Measurements from ENCODE around the gene NCOA5. TPM values are rescaled to one million over a fixed set of nuclear protein-coding genes. Genes with fewer than 3 reads are reported as not detected.
"Not testable (repeated sequence)": the region's sequence is repeated elsewhere in the genome, so short reads cannot be mapped to it uniquely, and the experiment has no call there.

Gene NCOA5
- total and polyA plus RNA-seq, 2 donors from 2014 or later = 15.4 to 28.3 TPM

DNA sequence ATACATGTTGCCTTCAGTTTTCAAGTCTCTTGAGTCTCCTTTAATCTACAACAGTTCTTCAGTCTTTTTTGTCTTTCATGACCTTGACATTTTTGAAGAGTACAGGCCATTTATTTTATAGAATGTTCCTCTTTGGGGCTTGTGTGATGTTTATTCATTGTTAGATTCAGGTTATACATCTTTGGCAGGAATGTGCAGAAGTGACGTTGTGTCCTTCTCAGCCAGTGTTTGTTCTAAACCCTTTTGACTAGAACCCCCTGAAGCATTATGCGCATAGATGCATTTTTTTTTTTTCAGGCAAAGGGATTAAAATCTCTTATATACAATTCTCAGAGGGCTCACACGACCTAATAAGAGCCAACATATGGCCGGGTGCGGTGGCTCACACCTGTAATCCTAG, 11.2 kb upstream of the NCOA5 start:
- Histone ChIP-seq H3K27ac (ENCODE audit: low read depth in 2 of 2, low read length in 2 of 2) (no peak overlapping the region), H3K9ac (ENCODE audit: low read length in 3 of 3) (no peak overlapping the region), H3K36me3 (ENCODE audit: control insufficient read depth in 2 of 3, insufficient read depth in 3 of 3, low read length in 3 of 3) (no peaks in the 10 kb centered on the region), H3K27me3 (ENCODE audit: control insufficient read depth, insufficient read depth, low read length) (peaks cover 2% of the 10 kb centered on the region), H3K4me3 (ENCODE audit: low read length in 3 of 3) (no peak overlapping the region), H3K9me3 (ENCODE audit: control insufficient read depth in 2 of 3, insufficient read depth in 1 of 3, low read length in 3 of 3) (no peaks in the 10 kb centered on the region), H3K4me1 (ENCODE audit: control insufficient read depth in 2 of 3, insufficient read depth in 2 of 3, low read depth in 1 of 3, low read length in 3 of 3) (no peaks in the 10 kb centered on the region)
- intact Hi-C loops (cut with DNase I) = no loop called here
- DNase-seq = no peak
- TF ChIP-seq, protein P1, sequence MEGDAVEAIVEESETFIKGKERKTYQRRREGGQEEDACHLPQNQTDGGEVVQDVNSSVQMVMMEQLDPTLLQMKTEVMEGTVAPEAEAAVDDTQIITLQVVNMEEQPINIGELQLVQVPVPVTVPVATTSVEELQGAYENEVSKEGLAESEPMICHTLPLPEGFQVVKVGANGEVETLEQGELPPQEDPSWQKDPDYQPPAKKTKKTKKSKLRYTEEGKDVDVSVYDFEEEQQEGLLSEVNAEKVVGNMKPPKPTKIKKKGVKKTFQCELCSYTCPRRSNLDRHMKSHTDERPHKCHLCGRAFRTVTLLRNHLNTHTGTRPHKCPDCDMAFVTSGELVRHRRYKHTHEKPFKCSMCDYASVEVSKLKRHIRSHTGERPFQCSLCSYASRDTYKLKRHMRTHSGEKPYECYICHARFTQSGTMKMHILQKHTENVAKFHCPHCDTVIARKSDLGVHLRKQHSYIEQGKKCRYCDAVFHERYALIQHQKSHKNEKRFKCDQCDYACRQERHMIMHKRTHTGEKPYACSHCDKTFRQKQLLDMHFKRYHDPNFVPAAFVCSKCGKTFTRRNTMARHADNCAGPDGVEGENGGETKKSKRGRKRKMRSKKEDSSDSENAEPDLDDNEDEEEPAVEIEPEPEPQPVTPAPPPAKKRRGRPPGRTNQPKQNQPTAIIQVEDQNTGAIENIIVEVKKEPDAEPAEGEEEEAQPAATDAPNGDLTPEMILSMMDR (IDR thresholded peaks at IDR 0.05; ENCODE audit: borderline replicate concordance, extremely low read depth, insufficient read depth) = no peak
- no peak for FAIRE-seq

DNA sequence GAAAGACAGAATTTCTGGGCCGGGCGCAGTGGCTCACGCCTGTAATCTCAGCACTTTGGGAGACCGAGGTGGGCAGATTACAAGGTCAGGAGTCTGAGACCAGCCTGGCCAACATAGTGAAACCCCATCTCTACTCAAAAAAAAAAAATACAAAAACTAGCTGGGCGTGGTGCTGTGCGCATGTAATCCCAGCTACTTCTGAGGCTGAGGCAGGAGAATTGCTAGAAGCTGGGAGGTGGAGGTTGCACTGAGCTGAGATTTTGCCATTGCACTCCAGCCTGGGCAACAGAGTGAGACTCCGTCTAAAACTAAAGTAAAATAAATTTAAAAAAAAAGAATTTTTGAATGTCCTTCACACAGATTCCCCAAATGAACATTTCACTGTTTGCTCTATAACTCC, 10.7 kb upstream of the NCOA5 start:
- H3K9ac ChIP-seq (ENCODE audit: low read length in 3 of 3); DNase-seq; intact Hi-C loops (cut with DNase I); H3K36me3 ChIP-seq (ENCODE audit: control insufficient read depth in 2 of 3, insufficient read depth in 3 of 3, low read length in 3 of 3); FAIRE-seq; H3K27ac ChIP-seq (ENCODE audit: low read depth in 2 of 2, low read length in 2 of 2); H3K4me3 ChIP-seq (ENCODE audit: low read length in 3 of 3); H3K27me3 ChIP-seq (ENCODE audit: control insufficient read depth, insufficient read depth, low read length); H3K4me1 ChIP-seq (ENCODE audit: control insufficient read depth in 2 of 3, insufficient read depth in 2 of 3, low read depth in 1 of 3, low read length in 3 of 3); H3K9me3 ChIP-seq (ENCODE audit: control insufficient read depth in 2 of 3, insufficient read depth in 1 of 3, low read length in 3 of 3): not testable (repeated sequence)

DNA sequence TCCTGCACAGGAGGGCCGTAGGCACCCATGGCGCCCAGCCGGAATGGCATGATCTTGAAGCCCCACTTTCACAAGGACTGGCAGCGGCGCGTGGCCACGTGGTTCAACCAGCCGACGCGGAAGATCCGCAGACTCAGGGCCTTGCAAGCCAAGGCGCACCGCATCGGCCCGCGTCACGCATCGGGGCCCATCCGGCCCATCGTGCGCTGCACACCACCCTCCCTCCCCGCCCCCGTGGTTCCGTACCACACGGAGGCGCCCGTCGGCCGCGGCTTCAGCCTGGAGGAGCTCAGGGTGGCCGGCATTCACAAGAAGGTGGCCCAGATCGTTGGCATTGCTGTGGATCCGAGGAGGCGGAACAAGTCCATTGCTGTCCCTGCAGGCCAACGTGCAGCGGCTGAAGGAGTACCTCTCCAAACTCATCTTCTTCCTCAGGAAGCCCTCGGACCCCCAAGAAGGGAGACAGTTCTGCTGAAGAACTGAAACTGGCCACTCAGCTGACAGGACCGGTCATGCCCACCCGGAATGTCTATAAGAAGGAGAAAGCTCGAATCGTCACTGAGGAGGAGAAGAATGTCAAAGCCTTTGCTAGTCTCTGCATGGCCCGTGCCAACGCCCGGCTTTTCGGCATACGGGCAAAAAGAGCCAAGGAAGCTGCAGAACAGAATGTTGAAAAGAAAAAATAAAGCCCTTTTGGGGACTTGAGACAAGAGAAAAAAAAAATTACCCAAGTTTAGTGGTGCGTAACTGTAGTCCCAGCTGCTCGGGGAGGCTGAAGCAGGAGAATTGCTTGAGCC, 9.9 kb upstream of the NCOA5 start:
- no peaks in the 10 kb centered on the region for H3K9me3 ChIP-seq (ENCODE audit: control insufficient read depth in 2 of 3, insufficient read depth in 1 of 3, low read length in 3 of 3)
- intact Hi-C loops (cut with DNase I) = no loop called here
- no peak for FAIRE-seq
- H3K4me3 ChIP-seq (ENCODE audit: low read length in 3 of 3) = peak overlapping the region in 1 of 3 donors; percentile 32
- DNase-seq = peak in 3 of 5 donors; percentile 18 to 81 (median 38)
- peaks cover 2% of the 10 kb centered on the region for H3K27me3 ChIP-seq (ENCODE audit: control insufficient read depth, insufficient read depth, low read length)
- H3K9ac ChIP-seq (ENCODE audit: low read length in 3 of 3) = no peak overlapping the region
- H3K36me3 ChIP-seq (ENCODE audit: control insufficient read depth in 2 of 3, insufficient read depth in 3 of 3, low read length in 3 of 3) = no peaks in the 10 kb centered on the region
- TF ChIP-seq, protein P1 (IDR thresholded peaks at IDR 0.05; ENCODE audit: borderline replicate concordance, extremely low read depth, insufficient read depth) = no peak
- H3K4me1 ChIP-seq (ENCODE audit: control insufficient read depth in 2 of 3, insufficient read depth in 2 of 3, low read depth in 1 of 3, low read length in 3 of 3) = no peaks in the 10 kb centered on the region
- H3K27ac ChIP-seq (ENCODE audit: low read depth in 2 of 2, low read length in 2 of 2) = no peak overlapping the region

DNA sequence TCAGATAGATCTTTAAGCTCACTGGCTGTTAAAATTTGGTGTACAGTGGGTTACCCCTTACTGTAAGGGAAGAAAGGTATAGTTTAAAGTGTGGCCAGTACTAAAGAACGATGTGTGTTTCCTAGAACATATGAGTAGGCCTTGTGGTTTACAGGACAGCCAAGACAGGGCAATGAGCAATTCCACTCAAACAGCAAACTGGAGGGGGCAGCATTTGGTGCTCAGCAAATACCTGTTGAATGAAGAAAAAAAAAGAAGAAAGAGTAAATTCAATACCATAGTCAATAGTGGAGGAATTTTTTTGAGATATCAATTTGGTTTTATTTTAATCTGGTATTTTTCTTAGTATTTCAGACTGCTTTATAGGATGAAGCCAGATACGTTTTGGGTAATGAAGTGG, 3.8 kb upstream of the NCOA5 start:
- Histone ChIP-seq H3K9me3 (ENCODE audit: control insufficient read depth in 2 of 3, insufficient read depth in 1 of 3, low read length in 3 of 3) (no peaks in the 10 kb centered on the region), H3K27me3 (ENCODE audit: control insufficient read depth, insufficient read depth, low read length) (no peaks in the 10 kb centered on the region), H3K9ac (ENCODE audit: low read length in 3 of 3) (no peak overlapping the region), H3K4me1 (ENCODE audit: control insufficient read depth in 2 of 3, insufficient read depth in 2 of 3, low read depth in 1 of 3, low read length in 3 of 3) (peaks cover 0 to 2% (median 0%) of the 10 kb centered on the region in 3 donors), H3K4me3 (ENCODE audit: low read length in 3 of 3) (no peak overlapping the region), H3K27ac (ENCODE audit: low read depth in 2 of 2, low read length in 2 of 2) (no peak overlapping the region), H3K36me3 (ENCODE audit: control insufficient read depth in 2 of 3, insufficient read depth in 3 of 3, low read length in 3 of 3) (no peaks in the 10 kb centered on the region)
- DNase-seq (no peak), FAIRE-seq (no peak)
- intact Hi-C loops (cut with DNase I) = no loop called here
- TF ChIP-seq, protein P1 (IDR thresholded peaks at IDR 0.05; ENCODE audit: borderline replicate concordance, extremely low read depth, insufficient read depth) = no peak

DNA sequence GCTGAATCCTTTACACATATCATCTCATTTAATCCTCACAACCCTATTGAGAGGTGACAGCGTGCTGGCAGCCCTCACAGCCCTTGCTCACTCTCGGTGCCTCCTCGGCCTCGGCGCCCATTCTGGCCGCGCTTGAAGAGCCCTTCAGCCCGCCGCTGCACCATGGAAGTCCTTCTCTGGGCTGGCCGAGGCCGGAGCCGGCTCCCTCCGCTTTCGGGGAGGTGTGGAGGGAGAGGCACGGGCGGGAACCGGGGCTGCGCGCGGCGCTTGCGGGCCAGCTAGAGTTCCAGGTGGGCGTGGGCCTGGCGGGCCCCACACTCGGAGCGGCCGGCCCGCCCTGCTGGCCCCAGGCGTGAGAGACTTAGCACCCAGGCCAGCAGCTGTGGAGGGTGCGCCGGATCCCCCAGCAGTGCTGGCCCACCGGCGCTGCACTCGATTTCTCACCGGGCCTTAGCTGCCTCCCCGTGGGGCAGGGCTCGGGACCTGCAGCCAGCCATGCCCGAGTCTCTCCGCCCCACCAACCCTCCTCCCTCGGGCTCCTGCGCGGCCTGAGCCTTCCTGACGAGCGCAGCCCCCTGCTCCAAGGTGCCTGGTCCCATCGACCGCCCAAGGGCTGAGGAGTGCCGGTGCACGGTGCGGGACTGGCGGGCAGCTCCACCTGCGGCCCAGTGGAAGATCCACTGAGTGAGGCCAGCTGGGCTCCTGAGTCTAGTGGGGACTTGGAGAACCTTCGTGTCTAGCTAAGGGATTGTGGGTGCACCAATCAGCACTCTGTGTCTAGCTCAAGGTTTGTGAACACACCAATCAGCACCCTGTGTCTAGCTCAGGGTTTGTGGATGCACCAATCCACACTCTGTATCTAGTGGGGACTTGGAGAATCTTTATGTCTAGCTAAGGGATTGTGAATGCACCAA, 2.1 kb upstream of the NCOA5 start:
- H3K27ac ChIP-seq (ENCODE audit: low read depth in 2 of 2, low read length in 2 of 2); intact Hi-C loops (cut with DNase I); H3K9me3 ChIP-seq (ENCODE audit: control insufficient read depth in 2 of 3, insufficient read depth in 1 of 3, low read length in 3 of 3); H3K9ac ChIP-seq (ENCODE audit: low read length in 3 of 3); H3K4me1 ChIP-seq (ENCODE audit: control insufficient read depth in 2 of 3, insufficient read depth in 2 of 3, low read depth in 1 of 3, low read length in 3 of 3); H3K4me3 ChIP-seq (ENCODE audit: low read length in 3 of 3); FAIRE-seq; H3K27me3 ChIP-seq (ENCODE audit: control insufficient read depth, insufficient read depth, low read length); H3K36me3 ChIP-seq (ENCODE audit: control insufficient read depth in 2 of 3, insufficient read depth in 3 of 3, low read length in 3 of 3): not testable (repeated sequence)
- DNase-seq = peak in 2 of 5 donors; percentile 36 to 78

All from kidney (tissue), 14 donors.